IPS-NIHi7 (cell line): Measurements from ENCODE around the gene OSBPL2.

ENCODE experiments used
- DNase-seq: peaks from one replicate; pipeline ENCODE4 v3.0.0; 2012; ENCODE audit warnings: mixed read lengths; ENCODE audit errors: extremely low spot score

The OSBPL2 gene

GRCh38 chr20:62235001-62235776 is 3.1 kb upstream of the OSBPL2 start:
- no peak for DNase-seq

GRCh38 chr20:62235777-62236157 is 2.6 kb upstream of the OSBPL2 start:
- DNase-seq: no peak

- no peak for DNase-seq
Measured at GRCh38 chr20:62236200-62236599, 2.1 kb upstream of the OSBPL2 start.

- peak; percentile 68 for DNase-seq
Measured at GRCh38 chr20:62236766-62237513, 1.4 kb upstream of the OSBPL2 start.

- no peak for DNase-seq
Measured at GRCh38 chr20:62237514-62237800, 864 bp upstream of the OSBPL2 start.

GRCh38 chr20:62238569-62239277 is 402 bp downstream of the OSBPL2 start:
- DNase-seq: peak; percentile 56

- DNase-seq: no peak
Measured at GRCh38 chr20:62239278-62239879, 1.1 kb downstream of the OSBPL2 start.

- no peak for DNase-seq
Measured at GRCh38 chr20:62240020-62240685, 1.8 kb downstream of the OSBPL2 start.

GRCh38 chr20:62241506-62241905 is 3.2 kb downstream of the OSBPL2 start:
- no peak for DNase-seq

- no peak for DNase-seq
Measured at GRCh38 chr20:62242176-62242575, 3.9 kb downstream of the OSBPL2 start.

GRCh38 chr20:62243106-62243505 is 4.8 kb downstream of the OSBPL2 start:
- no peak for DNase-seq

GRCh38 chr20:62243906-62244515 is 5.7 kb downstream of the OSBPL2 start:
- no peak for DNase-seq

- no peak for DNase-seq
Measured at GRCh38 chr20:62244644-62245108, 6.4 kb downstream of the OSBPL2 start.

GRCh38 chr20:62245911-62246280 is 7.6 kb downstream of the OSBPL2 start:
- DNase-seq: no peak

GRCh38 chr20:62246431-62246830 is 8.1 kb downstream of the OSBPL2 start:
- no peak for DNase-seq

GRCh38 chr20:62246872-62247652 is 8.7 kb downstream of the OSBPL2 start:
- DNase-seq: no peak

- DNase-seq: no peak
Measured at GRCh38 chr20:62248890-62249560, 10.7 kb downstream of the OSBPL2 start.

- no peak for DNase-seq
Measured at GRCh38 chr20:62252342-62252966, 14.1 kb downstream of the OSBPL2 start.

GRCh38 chr20:62253398-62253797 is 15.1 kb downstream of the OSBPL2 start:
- DNase-seq: no peak
